Measurements from ENCODE around the gene FOSB. TPM values are rescaled to one million over a fixed set of nuclear protein-coding genes. Genes with fewer than 3 reads are reported as not detected.
A peak's percentile ranks its signal among the peaks of the same experiment; 100 is the strongest.

FOSB gene
- total and polyA plus RNA-seq, 7 experiments from 2014 or later = 2.1 to 1,925 (median 19.3) TPM

DNA sequence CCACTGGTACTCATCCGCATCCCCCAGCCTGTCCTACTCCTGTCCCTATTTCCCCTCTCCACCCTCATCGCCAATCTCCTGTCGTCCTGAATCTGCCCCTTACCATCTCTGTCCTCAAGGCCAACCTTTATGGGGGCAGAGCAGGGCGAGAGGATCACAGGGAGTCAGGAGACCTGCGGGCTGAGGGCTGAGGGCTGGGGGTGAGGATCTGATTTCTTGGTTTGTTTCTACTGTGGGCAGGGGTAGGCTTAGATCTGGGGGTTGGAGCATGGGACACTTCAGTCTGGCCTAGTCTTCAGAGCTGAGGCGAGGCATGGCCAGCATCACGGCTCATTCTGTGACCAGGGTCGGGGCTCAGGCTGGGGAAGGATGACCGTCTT, 27.5 kb upstream of the FOSB start:
- DNase-seq = no peak
- Mint-ChIP-seq H3K4me3 (peak overlapping the region; percentile 68 to 83 (median 77)), H3K4me1 (peaks cover 30 to 39% (median 37%) of the 10 kb centered on the region in 7 donors), H3K27ac (peak overlapping the region; percentile 50 to 91 (median 82)), H3K27me3 (peaks cover 0 to 2% (median 0%) of the 10 kb centered on the region in 5 donors), H3K36me3 (no peaks in the 10 kb centered on the region), H3K9me3 (peaks cover 0 to 1% (median 0%) of the 10 kb centered on the region in 11 donors)
- Histone ChIP-seq H3K36me3 (ENCODE audit: control insufficient read depth in 2 of 3, insufficient read depth in 3 of 3, low read length in 3 of 3) (no peaks in the 10 kb centered on the region), H3K4me1 (ENCODE audit: control insufficient read depth in 2 of 2, insufficient read depth in 2 of 2, low read length in 2 of 2) (peaks cover 24 to 25% of the 10 kb centered on the region in 2 donors), H3K4me3 (ENCODE audit: low read length) (peak overlapping the region; percentile 57), H3K9me3 (ENCODE audit: control insufficient read depth in 2 of 3, low read length in 3 of 3) (no peaks in the 10 kb centered on the region), H3K27ac (ENCODE audit: low read depth, low read length) (peak overlapping the region; percentile 69), H3K27me3 (ENCODE audit: control insufficient read depth in 2 of 2, insufficient read depth in 2 of 2, low read length in 2 of 2) (no peaks in the 10 kb centered on the region)
- ChIA-PET POLR2A (interaction anchor here (0.6 to 2.8 kb wide), 7 partner anchors 12 to 203 kb away, joined by 3 to 64 read pairs (median 6); partner anchors contain the start of gene FOSB), CTCF (interaction anchor here (0.6 to 8.3 kb wide), 13 partner anchors 12 to 1162 kb away, joined by 3 to 217 read pairs (median 5); partner anchors contain the start of gene FOSB)
- no peak for ATAC-seq
- intact Hi-C loops (cut with micrococcal nuclease) = loop anchor here in 1 of 2 donors (5.0 kb wide), 1 partner anchor 252 kb away; the partner anchor contains the start of genes QPCTL and SNRPD2

DNA sequence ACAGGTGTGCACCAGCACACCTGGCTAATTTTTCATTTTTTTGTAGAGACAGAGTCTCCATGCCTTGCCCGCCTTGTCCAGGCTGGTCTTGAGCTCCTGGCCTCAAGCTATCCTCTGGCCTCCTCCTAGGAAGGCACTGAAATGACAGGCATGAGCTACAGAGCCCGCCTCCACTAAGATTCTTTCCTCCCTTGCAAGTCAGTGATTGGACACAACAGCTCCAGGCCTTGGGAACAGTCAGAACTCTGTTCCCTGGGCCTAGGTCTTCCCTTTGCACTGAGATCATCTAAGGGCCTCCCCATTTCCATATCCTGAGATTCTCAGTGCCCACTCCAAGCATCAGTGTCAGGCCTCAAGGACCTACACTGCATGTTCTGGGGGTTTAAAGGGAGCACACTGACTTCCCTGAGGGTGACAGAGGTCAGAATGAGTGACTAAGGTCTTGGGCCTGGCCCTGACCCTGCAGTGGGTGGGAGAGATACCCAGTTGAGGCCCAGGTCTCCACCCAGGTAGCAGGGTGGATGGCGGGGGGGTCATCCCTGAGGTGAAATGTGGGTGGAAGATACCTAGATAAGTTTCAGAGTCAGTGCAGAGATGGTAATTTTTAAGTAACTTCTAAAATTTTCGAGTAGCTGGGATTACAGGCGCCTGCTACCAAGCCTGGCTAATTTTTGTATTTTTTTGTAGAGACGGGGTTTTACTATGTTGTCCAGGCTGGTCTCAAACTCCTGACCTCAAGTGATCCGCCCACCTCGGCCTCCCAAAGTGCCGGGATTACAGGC, 26.7 kb upstream of the FOSB start:
- ChIA-PET CTCF (interaction anchor here (0.8 to 8.3 kb wide), 4 partner anchors 37 to 397 kb away, joined by 3 to 217 read pairs (median 30); no protein-coding TSS in a partner anchor), POLR2A (interaction anchor here (0.9 to 2.8 kb wide), 4 partner anchors 27 to 44 kb away, joined by 3 to 64 read pairs (median 8); partner anchors contain the start of gene FOSB)
- H3K27ac ChIP-seq (ENCODE audit: low read depth, low read length) = no peak overlapping the region
- intact Hi-C loops (cut with micrococcal nuclease) = loop anchor here in 1 of 2 donors (5.0 kb wide), 1 partner anchor 251 kb away; the partner anchor contains the start of genes QPCTL and SNRPD2
- no peak overlapping the region for H3K4me3 ChIP-seq (ENCODE audit: low read length)
- peaks cover 33 to 44% (median 42%) of the 10 kb centered on the region in 7 donors for H3K4me1 Mint-ChIP-seq
- H3K4me3 Mint-ChIP-seq = peak overlapping the region; percentile 68 to 83 (median 77)
- no peaks in the 10 kb centered on the region for H3K36me3 Mint-ChIP-seq
- DNase-seq (no peak), ATAC-seq (no peak)
- peaks cover 0 to 1% (median 0%) of the 10 kb centered on the region in 11 donors for H3K9me3 Mint-ChIP-seq
- no peaks in the 10 kb centered on the region for H3K9me3 ChIP-seq (ENCODE audit: control insufficient read depth in 2 of 3, low read length in 3 of 3)
- H3K4me1 ChIP-seq (ENCODE audit: control insufficient read depth in 2 of 2, insufficient read depth in 2 of 2, low read length in 2 of 2) = peaks cover 24 to 25% of the 10 kb centered on the region in 2 donors
- no peaks in the 10 kb centered on the region for H3K36me3 ChIP-seq (ENCODE audit: control insufficient read depth in 2 of 3, insufficient read depth in 3 of 3, low read length in 3 of 3)
- peaks cover 0 to 2% (median 0%) of the 10 kb centered on the region in 5 donors for H3K27me3 Mint-ChIP-seq
- H3K27me3 ChIP-seq (ENCODE audit: control insufficient read depth in 2 of 2, insufficient read depth in 2 of 2, low read length in 2 of 2) = no peaks in the 10 kb centered on the region
- peak overlapping the region; percentile 50 to 91 (median 65) for H3K27ac Mint-ChIP-seq

DNA sequence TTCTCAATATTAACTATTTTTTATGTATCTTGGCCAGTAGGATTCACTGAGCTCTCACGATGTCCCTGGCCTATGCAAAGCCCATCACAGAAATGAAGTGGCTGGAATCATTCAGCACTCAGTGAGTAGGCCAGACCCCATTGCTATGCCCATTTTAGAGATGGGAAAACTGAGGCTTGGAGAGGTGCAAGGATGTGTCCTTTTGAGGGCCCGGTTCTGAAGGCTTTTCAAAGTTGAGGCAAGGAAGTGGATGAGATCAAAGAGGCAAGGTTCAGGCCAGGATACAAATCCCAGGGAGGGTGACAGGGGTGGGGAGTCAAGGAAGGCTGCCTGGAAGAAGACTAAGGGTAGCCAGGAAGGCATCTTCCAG, 25.4 kb upstream of the FOSB start:
- no peak overlapping the region for H3K27ac ChIP-seq (ENCODE audit: low read depth, low read length)
- intact Hi-C loops (cut with micrococcal nuclease) = loop anchor here in 1 of 2 donors (5.0 kb wide), 1 partner anchor 250 kb away; the partner anchor contains the start of genes QPCTL and SNRPD2
- no peak overlapping the region for H3K4me3 ChIP-seq (ENCODE audit: low read length)
- peak overlapping the region; percentile 67 to 93 (median 88) for H3K4me3 Mint-ChIP-seq
- CTCF ChIA-PET = interaction anchor here (8.3 kb wide), 1 partner anchor 36 kb away, joined by 217 read pairs; no protein-coding TSS in a partner anchor
- DNase-seq = no peak
- no peaks in the 10 kb centered on the region for H3K9me3 ChIP-seq (ENCODE audit: control insufficient read depth in 2 of 3, low read length in 3 of 3)
- H3K27me3 ChIP-seq (ENCODE audit: control insufficient read depth in 2 of 2, insufficient read depth in 2 of 2, low read length in 2 of 2) = no peaks in the 10 kb centered on the region
- peaks cover 0 to 2% (median 0%) of the 10 kb centered on the region in 5 donors for H3K27me3 Mint-ChIP-seq
- no peaks in the 10 kb centered on the region for H3K36me3 Mint-ChIP-seq
- H3K4me1 ChIP-seq (ENCODE audit: control insufficient read depth in 2 of 2, insufficient read depth in 2 of 2, low read length in 2 of 2) = peaks cover 24 to 25% of the 10 kb centered on the region in 2 donors
- POLR2A ChIA-PET = no interaction called here
- H3K36me3 ChIP-seq (ENCODE audit: control insufficient read depth in 2 of 3, insufficient read depth in 3 of 3, low read length in 3 of 3) = no peaks in the 10 kb centered on the region
- ATAC-seq = no peak
- peaks cover 33 to 49% (median 43%) of the 10 kb centered on the region in 7 donors for H3K4me1 Mint-ChIP-seq
- H3K9me3 Mint-ChIP-seq = peaks cover 0 to 1% (median 0%) of the 10 kb centered on the region in 11 donors
- H3K27ac Mint-ChIP-seq = peak overlapping the region; percentile 6 to 92 (median 85)

DNA sequence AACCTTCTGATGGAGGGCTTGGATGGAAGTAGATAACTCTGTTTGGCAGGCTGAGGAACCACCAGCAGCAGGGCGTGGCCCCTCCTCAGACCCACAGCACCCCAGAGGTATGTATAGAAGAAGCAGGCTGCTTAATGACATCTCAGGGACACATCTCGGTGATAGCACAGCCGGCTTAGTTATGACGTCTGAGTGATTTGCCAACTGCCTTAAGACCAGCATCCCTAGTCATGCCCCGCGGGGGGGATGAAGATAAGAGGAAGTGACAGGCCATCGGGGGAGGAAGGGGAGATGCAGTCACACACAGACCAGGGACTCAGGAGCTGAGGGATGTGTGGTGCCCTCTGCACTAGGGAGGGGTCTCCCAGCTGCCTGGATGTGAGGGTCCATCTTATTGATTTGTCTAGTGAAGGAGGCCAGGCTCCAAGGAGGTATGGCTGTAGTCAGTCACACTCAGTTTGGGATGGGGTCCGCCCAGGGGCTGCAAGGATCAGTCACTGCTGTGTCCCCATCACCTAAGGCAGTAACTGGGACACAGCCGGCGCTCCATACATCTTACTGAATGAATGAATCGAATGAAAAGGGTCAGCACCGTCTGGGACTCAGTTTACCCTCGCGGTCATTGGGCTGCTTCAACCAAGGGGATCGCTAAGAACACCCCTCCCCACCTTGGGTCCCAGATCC, 24.9 kb upstream of the FOSB start:
- H3K4me1 Mint-ChIP-seq = peaks cover 33 to 53% (median 46%) of the 10 kb centered on the region in 7 donors
- Histone ChIP-seq H3K9me3 (ENCODE audit: control insufficient read depth in 2 of 3, low read length in 3 of 3) (no peaks in the 10 kb centered on the region), H3K27me3 (ENCODE audit: control insufficient read depth in 2 of 2, insufficient read depth in 2 of 2, low read length in 2 of 2) (no peaks in the 10 kb centered on the region), H3K36me3 (ENCODE audit: control insufficient read depth in 2 of 3, insufficient read depth in 3 of 3, low read length in 3 of 3) (no peaks in the 10 kb centered on the region), H3K27ac (ENCODE audit: low read depth, low read length) (peak overlapping the region; percentile 63), H3K4me3 (ENCODE audit: low read length) (peak overlapping the region; percentile 65), H3K4me1 (ENCODE audit: control insufficient read depth in 2 of 2, insufficient read depth in 2 of 2, low read length in 2 of 2) (peaks cover 24 to 25% of the 10 kb centered on the region in 2 donors)
- CTCF ChIA-PET = interaction anchor here (8.3 kb wide), 1 partner anchor 36 kb away, joined by 217 read pairs; no protein-coding TSS in a partner anchor
- H3K27ac Mint-ChIP-seq = peak overlapping the region; percentile 6 to 92 (median 85)
- H3K9me3 Mint-ChIP-seq = peaks cover 0 to 1% (median 0%) of the 10 kb centered on the region in 11 donors
- peaks cover 0 to 2% (median 0%) of the 10 kb centered on the region in 5 donors for H3K27me3 Mint-ChIP-seq
- POLR2A ChIA-PET = interaction anchor here (0.6 kb wide), 1 partner anchor 43 kb away, joined by 3 read pairs; no protein-coding TSS in a partner anchor
- H3K36me3 Mint-ChIP-seq = no peaks in the 10 kb centered on the region
- peak overlapping the region; percentile 67 to 93 (median 88) for H3K4me3 Mint-ChIP-seq
- DNase-seq (peak in 6 of 9 donors; percentile 35 to 76 (median 48)), ATAC-seq (peak; percentile 58)
- intact Hi-C loops (cut with micrococcal nuclease) = loop anchor here (1.0 to 5.0 kb wide), 3 partner anchors 8 to 249 kb away; partner anchors contain the start of genes QPCTL (in 1 of the 2) and SNRPD2 (in 1 of the 2)

DNA sequence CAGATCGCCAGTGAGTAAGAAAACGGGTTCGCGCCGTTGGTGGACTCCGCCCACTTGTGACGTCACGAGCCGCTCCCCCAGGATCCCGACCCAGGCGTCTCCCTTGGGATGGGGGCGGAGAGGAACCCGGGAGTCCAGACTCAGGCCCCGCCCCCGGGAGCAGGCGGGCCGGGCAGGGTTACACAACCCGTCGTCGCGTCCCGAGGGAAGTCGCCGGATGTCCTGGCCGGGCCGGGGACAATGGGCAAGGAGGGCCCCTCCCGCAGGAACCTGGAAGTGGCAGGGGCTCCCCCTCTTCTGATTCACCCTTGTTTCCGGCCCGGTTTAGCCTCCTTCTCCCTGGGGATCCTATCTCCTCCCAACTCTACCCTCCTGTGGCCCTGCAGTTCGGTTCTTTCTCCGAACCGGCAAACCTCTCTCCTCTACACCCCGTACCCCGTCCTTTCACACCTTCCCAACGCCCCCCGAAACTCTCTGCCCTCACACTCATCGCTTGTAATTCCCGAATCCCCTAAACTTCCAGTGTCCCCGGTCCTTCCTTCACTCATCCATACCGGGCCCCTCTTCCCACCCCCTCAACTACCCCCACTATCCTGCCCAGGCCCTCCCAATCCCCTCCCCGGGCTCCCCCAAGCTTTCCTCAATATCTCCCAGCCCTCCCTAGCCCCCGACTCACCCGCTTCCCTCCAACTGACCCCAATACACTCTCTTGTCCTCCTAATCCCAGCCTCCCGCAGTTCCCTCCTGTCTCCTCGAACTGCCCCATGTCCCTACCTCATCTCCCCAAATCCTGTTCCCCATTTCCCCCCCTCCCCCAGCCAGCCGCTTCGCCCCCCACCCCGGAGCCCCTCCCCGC, 24.1 kb upstream of the FOSB start:
- peak in 5 of 9 donors; percentile 25 to 66 (median 37) for DNase-seq
- peak overlapping the region in 8 of 9 donors; percentile 43 to 95 (median 86) for H3K27ac Mint-ChIP-seq
- Histone ChIP-seq H3K4me3 (ENCODE audit: low read length) (peak overlapping the region; percentile 65), H3K36me3 (ENCODE audit: control insufficient read depth in 2 of 3, insufficient read depth in 3 of 3, low read length in 3 of 3) (no peaks in the 10 kb centered on the region), H3K27me3 (ENCODE audit: control insufficient read depth in 2 of 2, insufficient read depth in 2 of 2, low read length in 2 of 2) (no peaks in the 10 kb centered on the region), H3K9me3 (ENCODE audit: control insufficient read depth in 2 of 3, low read length in 3 of 3) (no peaks in the 10 kb centered on the region), H3K4me1 (ENCODE audit: control insufficient read depth in 2 of 2, insufficient read depth in 2 of 2, low read length in 2 of 2) (peaks cover 24 to 31% of the 10 kb centered on the region in 2 donors), H3K27ac (ENCODE audit: low read depth, low read length) (peak overlapping the region; percentile 63)
- peaks cover 0 to 3% (median 0%) of the 10 kb centered on the region in 11 donors for H3K9me3 Mint-ChIP-seq
- ChIA-PET POLR2A (interaction anchor here (0.6 kb wide), 1 partner anchor 42 kb away, joined by 3 read pairs; no protein-coding TSS in a partner anchor), CTCF (interaction anchor here (8.3 kb wide), 1 partner anchor 35 kb away, joined by 217 read pairs; no protein-coding TSS in a partner anchor)
- peak; percentile 25 for ATAC-seq
- intact Hi-C loops (cut with micrococcal nuclease) = loop anchor here (1.0 to 5.0 kb wide), 4 partner anchors 8 to 249 kb away; partner anchors contain the start of genes FOSB (in 1 of the 2), QPCTL (in 1 of the 2) and SNRPD2 (in 1 of the 2)
- peaks cover 0 to 2% (median 0%) of the 10 kb centered on the region in 5 donors for H3K27me3 Mint-ChIP-seq
- peaks cover 33 to 60% (median 49%) of the 10 kb centered on the region in 7 donors for H3K4me1 Mint-ChIP-seq
- peak overlapping the region; percentile 67 to 93 (median 91) for H3K4me3 Mint-ChIP-seq
- H3K36me3 Mint-ChIP-seq = no peaks in the 10 kb centered on the region
